Panc1 (cell line): ENCODE data around the gene CWC22. TPM values are rescaled to one million over a fixed set of nuclear protein-coding genes. Genes with fewer than 3 reads are reported as not detected.

ENCODE experiments used
- ATAC-seq: fragments of 200-7000 bp; cut with Tn5 transposase; 2 replicates; pipeline ENCODE4 v1.9.1; 2020; ENCODE audit warnings: mild to moderate bottlenecking, moderate library complexity
- BruUV-seq: library from RNA; stranded (reverse); fragments of 400-500 nt; replicated peaks from 2 replicates; lab custom pipeline; 2021; lab: Mats Ljungman, UMichigan
- CTCF ChIA-PET: fragments of 300-600 bp; sonication (Branson Sonifier 250); formaldehyde crosslinking; loops from one replicate; lab custom pipeline; 2022; ENCODE audit warnings: antibody characterized with exemption; lab: Charles Lee
- POLR2A ChIA-PET: fragments of 300-600 bp; sonication (Branson Sonifier 250); formaldehyde crosslinking; loops from one replicate; lab custom pipeline; 2022; ENCODE audit warnings: antibody characterized with exemption; lab: Charles Lee
- DNase-seq: peaks from one replicate; pipeline ENCODE4 v3.0.0-alpha.2; 2010; ENCODE audit warnings: low read depth, low spot score
- H3K27ac ChIP-seq: 2 replicates; pipeline ENCODE4 v1.5.1; 2011; ENCODE audit warnings: mild to moderate bottlenecking, low read length, inconsistent platforms
- H3K27me3 ChIP-seq: fragments of 200-500 bp; sonication (Bioruptor generic); 2 replicates; pipeline ENCODE4 v1.6.0; 2014; ENCODE audit warnings: low read length, inconsistent platforms; ENCODE audit not compliant: control insufficient read depth, insufficient read depth
- H3K36me3 ChIP-seq: fragments of 200-500 bp; sonication (Bioruptor generic); 2 replicates; pipeline ENCODE4 v1.5.1; 2014; ENCODE audit warnings: inconsistent platforms, mild to moderate bottlenecking, low read length, moderate library complexity; ENCODE audit not compliant: control insufficient read depth, insufficient read depth
- H3K4me1 ChIP-seq: 2 replicates; pipeline ENCODE4 v1.5.1; 2011; ENCODE audit warnings: inconsistent platforms, mild to moderate bottlenecking, low read length, moderate library complexity; ENCODE audit not compliant: control insufficient read depth, insufficient read depth
- H3K4me3 ChIP-seq, 2 experiments: 2 replicates each; pipeline ENCODE4 v1.5.1; 2011 to 2012; ENCODE audit warnings: low read depth in 2 of 2, low read length in 2 of 2, mild to moderate bottlenecking in 2 of 2, inconsistent platforms in 1 of 2, moderate library complexity in 1 of 2
- H3K9me3 ChIP-seq: fragments of 200-500 bp; sonication (Bioruptor generic); 2 replicates; pipeline ENCODE4 v1.5.1; 2014; ENCODE audit warnings: low read depth, mild to moderate bottlenecking, inconsistent platforms, low read length, moderate library complexity; ENCODE audit not compliant: control insufficient read depth, insufficient read depth
- POLR2AphosphoS5 ChIP-seq: IDR thresholded peaks from 2 replicates; pipeline ENCODE4 v1.6.1; 2012; ENCODE audit warnings: mild to moderate bottlenecking, low read depth, low read length, moderate library complexity
- SIN3A ChIP-seq: IDR thresholded peaks from 2 replicates; pipeline ENCODE4 v1.6.1; 2012; ENCODE audit warnings: low read depth, mild to moderate bottlenecking, low read length, moderate library complexity, borderline replicate concordance; ENCODE audit not compliant: insufficient read depth
- TCF7L2 ChIP-seq: IDR thresholded peaks from 2 replicates; pipeline ENCODE4 v1.6.1; 2011; ENCODE audit warnings: mild to moderate bottlenecking, low read depth, low read length, inconsistent platforms
- in situ Hi-C: cut with HindIII; loops from 2 replicates; pipeline ENCODE4 v1.10.0; 2016; ENCODE audit warnings: low sequenced_read_pairs, low pct_unique_long_range_greater_than_20kb
- intact Hi-C: fragments of 100-400 bp; cut with micrococcal nuclease; formaldehyde crosslinking; loops from one replicate; pipeline ENCODE4 v1.10.0; 2022; ENCODE audit not compliant: unreplicated experiment
- total RNA-seq: library from RNA; stranded (reverse); gene quantifications from one replicate; pipeline ENCODE4 v1.2.1, GENCODE V29; 2021; ENCODE audit not compliant: unreplicated experiment
- TF ChIP-seq, protein P1 (sequence below), 2 experiments: IDR thresholded peaks; 2 replicates each; pipeline ENCODE4 v1.6.1; 2011 to 2012; ENCODE audit warnings: low read depth in 2 of 2, control low read depth in 1 of 2, low read length in 1 of 2, mild to moderate bottlenecking in 1 of 2, moderate library complexity in 1 of 2; ENCODE audit not compliant: insufficient read depth in 1 of 2
- TF ChIP-seq, protein P2 (sequence below): fragments of 450-650 bp; IDR thresholded peaks from 2 replicates; pipeline ENCODE4 v1.5.1; 2017; ENCODE audit warnings: mild to moderate bottlenecking

CWC22 gene
- total RNA-seq, 1 experiment from 2014 or later: 17.2 TPM

DNA sequence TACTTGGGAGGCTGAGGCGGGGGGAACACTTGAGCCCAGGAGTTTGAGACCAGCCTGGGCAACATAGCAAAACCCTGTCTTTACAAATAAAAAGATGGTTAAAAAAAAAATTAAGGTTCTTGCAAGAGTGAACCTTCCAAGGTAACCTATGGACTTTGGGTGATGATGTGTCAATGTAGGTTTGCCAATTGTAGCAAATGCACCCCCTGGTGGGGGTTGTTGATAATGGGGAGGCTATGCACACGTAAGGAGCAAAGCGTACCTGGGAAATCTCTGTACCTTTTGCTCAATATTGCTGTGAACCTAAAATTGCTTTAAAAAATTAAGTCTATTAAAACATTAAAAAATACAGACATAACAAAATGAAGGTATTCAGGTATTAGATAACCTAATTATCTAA, 70.4 kb downstream of the CWC22 start:
- TF ChIP-seq, protein P1, sequence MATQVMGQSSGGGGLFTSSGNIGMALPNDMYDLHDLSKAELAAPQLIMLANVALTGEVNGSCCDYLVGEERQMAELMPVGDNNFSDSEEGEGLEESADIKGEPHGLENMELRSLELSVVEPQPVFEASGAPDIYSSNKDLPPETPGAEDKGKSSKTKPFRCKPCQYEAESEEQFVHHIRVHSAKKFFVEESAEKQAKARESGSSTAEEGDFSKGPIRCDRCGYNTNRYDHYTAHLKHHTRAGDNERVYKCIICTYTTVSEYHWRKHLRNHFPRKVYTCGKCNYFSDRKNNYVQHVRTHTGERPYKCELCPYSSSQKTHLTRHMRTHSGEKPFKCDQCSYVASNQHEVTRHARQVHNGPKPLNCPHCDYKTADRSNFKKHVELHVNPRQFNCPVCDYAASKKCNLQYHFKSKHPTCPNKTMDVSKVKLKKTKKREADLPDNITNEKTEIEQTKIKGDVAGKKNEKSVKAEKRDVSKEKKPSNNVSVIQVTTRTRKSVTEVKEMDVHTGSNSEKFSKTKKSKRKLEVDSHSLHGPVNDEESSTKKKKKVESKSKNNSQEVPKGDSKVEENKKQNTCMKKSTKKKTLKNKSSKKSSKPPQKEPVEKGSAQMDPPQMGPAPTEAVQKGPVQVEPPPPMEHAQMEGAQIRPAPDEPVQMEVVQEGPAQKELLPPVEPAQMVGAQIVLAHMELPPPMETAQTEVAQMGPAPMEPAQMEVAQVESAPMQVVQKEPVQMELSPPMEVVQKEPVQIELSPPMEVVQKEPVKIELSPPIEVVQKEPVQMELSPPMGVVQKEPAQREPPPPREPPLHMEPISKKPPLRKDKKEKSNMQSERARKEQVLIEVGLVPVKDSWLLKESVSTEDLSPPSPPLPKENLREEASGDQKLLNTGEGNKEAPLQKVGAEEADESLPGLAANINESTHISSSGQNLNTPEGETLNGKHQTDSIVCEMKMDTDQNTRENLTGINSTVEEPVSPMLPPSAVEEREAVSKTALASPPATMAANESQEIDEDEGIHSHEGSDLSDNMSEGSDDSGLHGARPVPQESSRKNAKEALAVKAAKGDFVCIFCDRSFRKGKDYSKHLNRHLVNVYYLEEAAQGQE (IDR thresholded peaks at IDR 0.05; ENCODE audit: insufficient read depth in 1 of 2, low read depth in 2 of 2, low read length in 1 of 2): no peak
- TF ChIP-seq, protein P2, sequence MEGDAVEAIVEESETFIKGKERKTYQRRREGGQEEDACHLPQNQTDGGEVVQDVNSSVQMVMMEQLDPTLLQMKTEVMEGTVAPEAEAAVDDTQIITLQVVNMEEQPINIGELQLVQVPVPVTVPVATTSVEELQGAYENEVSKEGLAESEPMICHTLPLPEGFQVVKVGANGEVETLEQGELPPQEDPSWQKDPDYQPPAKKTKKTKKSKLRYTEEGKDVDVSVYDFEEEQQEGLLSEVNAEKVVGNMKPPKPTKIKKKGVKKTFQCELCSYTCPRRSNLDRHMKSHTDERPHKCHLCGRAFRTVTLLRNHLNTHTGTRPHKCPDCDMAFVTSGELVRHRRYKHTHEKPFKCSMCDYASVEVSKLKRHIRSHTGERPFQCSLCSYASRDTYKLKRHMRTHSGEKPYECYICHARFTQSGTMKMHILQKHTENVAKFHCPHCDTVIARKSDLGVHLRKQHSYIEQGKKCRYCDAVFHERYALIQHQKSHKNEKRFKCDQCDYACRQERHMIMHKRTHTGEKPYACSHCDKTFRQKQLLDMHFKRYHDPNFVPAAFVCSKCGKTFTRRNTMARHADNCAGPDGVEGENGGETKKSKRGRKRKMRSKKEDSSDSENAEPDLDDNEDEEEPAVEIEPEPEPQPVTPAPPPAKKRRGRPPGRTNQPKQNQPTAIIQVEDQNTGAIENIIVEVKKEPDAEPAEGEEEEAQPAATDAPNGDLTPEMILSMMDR: peak; percentile 66
- CTCF ChIA-PET: no interaction called here
- Histone ChIP-seq H3K36me3 (no peaks in the 10 kb centered on the region), H3K27ac (no peak overlapping the region), H3K4me3 (no peak overlapping the region), H3K27me3 (no peaks in the 10 kb centered on the region), H3K4me1 (no peaks in the 10 kb centered on the region), H3K9me3 (no peaks in the 10 kb centered on the region)
- DNase-seq: no peak
- no TSS peak for BruUV-seq
- intact Hi-C loops: no loop called here
- in situ Hi-C loops: no loop called here
- no peak for ATAC-seq
- POLR2A ChIA-PET: no interaction called here

DNA sequence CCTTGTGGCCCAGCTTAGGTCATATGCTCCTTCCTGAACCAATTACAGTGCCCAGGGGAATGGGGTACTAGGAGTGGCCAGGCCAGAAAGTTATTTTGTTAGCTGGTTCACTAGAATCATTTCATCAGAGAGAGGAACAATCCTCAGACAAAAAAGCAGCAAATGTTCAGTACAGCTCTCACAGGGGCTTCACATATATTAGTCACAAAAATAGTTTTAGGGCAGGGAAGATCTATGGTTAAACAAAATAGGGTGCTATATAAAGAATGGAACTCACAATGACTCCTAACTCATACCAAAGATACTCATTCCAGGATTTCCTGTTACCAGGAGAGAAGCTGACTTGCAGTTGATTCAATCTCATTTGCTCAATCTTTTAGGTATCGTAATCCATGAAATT, 71.0 kb downstream of the CWC22 start:
- no peaks in the 10 kb centered on the region for H3K27me3 ChIP-seq
- no peaks in the 10 kb centered on the region for H3K4me1 ChIP-seq
- TF ChIP-seq, protein P1 (IDR thresholded peaks at IDR 0.05; ENCODE audit: insufficient read depth in 1 of 2, low read depth in 2 of 2, low read length in 1 of 2): no peak
- TF ChIP-seq TCF7L2: no peak
- TF ChIP-seq, protein P2: no peak
- TF ChIP-seq SIN3A: no peak
- no peak for TF ChIP-seq POLR2AphosphoS5
- no peaks in the 10 kb centered on the region for H3K36me3 ChIP-seq
- in situ Hi-C loops: no loop called here
- BruUV-seq: no TSS peak
- CTCF ChIA-PET: no interaction called here
- DNase-seq (no peak), ATAC-seq (no peak)
- no peak overlapping the region for H3K4me3 ChIP-seq
- intact Hi-C loops: no loop called here
- H3K9me3 ChIP-seq: no peaks in the 10 kb centered on the region
- H3K27ac ChIP-seq: no peak overlapping the region
- POLR2A ChIA-PET: no interaction called here
